ENCODE results near the gene CLCN3.
A peak's percentile ranks its signal among the peaks of the same experiment; 100 is the strongest.

Gene CLCN3

GRCh38 chr4:169640261-169640870, 20.0 kb downstream of the CLCN3 start:
- no peak for FAIRE-seq
- no peak for TF ChIP-seq CTCF (IDR thresholded peaks at IDR 0.05; ENCODE audit: insufficient read depth, missing control alignments)
- DNase-seq (ENCODE audit: insufficient read length, low spot score): no peak

GRCh38 chr4:169644802-169645201, 24.4 kb downstream of the CLCN3 start:
- FAIRE-seq: no peak

GRCh38 chr4:169645627-169646026, 25.2 kb downstream of the CLCN3 start:
- DNase-seq (ENCODE audit: insufficient read length, low spot score): no peak
- FAIRE-seq: no peak
- TF ChIP-seq CTCF (IDR thresholded peaks at IDR 0.05; ENCODE audit: insufficient read depth, missing control alignments): no peak

More at GRCh38 chr4:169644802-169645201, 24.4 kb downstream of the CLCN3 start:
- DNase-seq (ENCODE audit: insufficient read length, low spot score): no peak
- no peak for TF ChIP-seq CTCF (IDR thresholded peaks at IDR 0.05; ENCODE audit: insufficient read depth, missing control alignments)

GRCh38 chr4:169649545-169650226, 29.3 kb downstream of the CLCN3 start:
- FAIRE-seq (no peak), DNase-seq (ENCODE audit: insufficient read length, low spot score) (no peak)
- TF ChIP-seq CTCF (IDR thresholded peaks at IDR 0.05; ENCODE audit: insufficient read depth, missing control alignments): no peak

- no peak for TF ChIP-seq CTCF (IDR thresholded peaks at IDR 0.05; ENCODE audit: insufficient read depth, missing control alignments)
- DNase-seq (ENCODE audit: insufficient read length, low spot score): no peak
- no peak for FAIRE-seq
Observed at GRCh38 chr4:169650227-169650936, 30.0 kb downstream of the CLCN3 start.

GRCh38 chr4:169652535-169652934, 32.2 kb downstream of the CLCN3 start:
- FAIRE-seq (peak; percentile 87), DNase-seq (ENCODE audit: insufficient read length, low spot score) (no peak)
- TF ChIP-seq CTCF (IDR thresholded peaks at IDR 0.05; ENCODE audit: insufficient read depth, missing control alignments): no peak
